B cell (primary cell): Measurements from ENCODE around the gene TSTD1. TPM values are rescaled to one million over a fixed set of nuclear protein-coding genes. Genes with fewer than 3 reads are reported as not detected.

Experiments used
- ATAC-seq: fragments of 200-7000 bp; cut with Tn5 transposase; one replicate; pipeline ENCODE4 v1.10.0; 2021; ENCODE audit warnings: low read depth, mild to moderate bottlenecking, moderate number of reproducible peaks, moderate library complexity
- CTCF ChIA-PET: fragments of 350-600 bp; sonication (Branson Sonifier 250); formaldehyde crosslinking; loops from one replicate; lab custom pipeline; 2021; ENCODE audit warnings: antibody characterized with exemption, inconsistent platforms; lab: Charles Lee
- POLR2A ChIA-PET: fragments of 350-600 bp; sonication (Branson Sonifier 250); formaldehyde crosslinking; loops from one replicate; lab custom pipeline; 2021; ENCODE audit warnings: antibody characterized with exemption; lab: Charles Lee
- DNase-seq: peaks from one replicate; pipeline ENCODE4 v3.0.0; 2013
- H2AFZ ChIP-seq: 2 replicates; pipeline ENCODE4 v1.6.1; 2012; ENCODE audit warnings: mild to moderate bottlenecking, low read depth, low read length; ENCODE audit not compliant: insufficient read depth, poor library complexity, severe bottlenecking
- H3K27ac ChIP-seq, 2 donors: 1 replicate in 1 of 2; 2 replicates in 1 of 2; pipeline ENCODE4 v1.5.1; 2012 to 2013; ENCODE audit warnings: low read length in 2 of 2, mild to moderate bottlenecking in 2 of 2, moderate library complexity in 1 of 2
- H3K27me3 ChIP-seq, 4 experiments: fragments of 200-600 bp in 1 of 4; sonication (generic) in 1 of 4; replicated peaks in 1 of 4; 1 replicate in 2 of 4; 2 replicates in 2 of 4; pipeline versions ENCODE4 v1.6.1 to v1.7.0; 2013 to 2016; ENCODE audit warnings: low read length in 3 of 4, mild to moderate bottlenecking in 2 of 4, mixed read lengths in 1 of 4, moderate library complexity in 1 of 4; ENCODE audit not compliant: insufficient read depth in 4 of 4, control insufficient read depth in 3 of 4; ENCODE audit errors: control extremely low read depth in 1 of 4
- H3K36me3 ChIP-seq, 2 experiments: replicated peaks in 1 of 2; 1 replicate in 1 of 2; 2 replicates in 1 of 2; pipeline versions ENCODE4 v1.6.1 to v1.7.1; 2013; ENCODE audit warnings: low read length in 1 of 2; ENCODE audit not compliant: insufficient read depth in 2 of 2, control insufficient read depth in 1 of 2; ENCODE audit errors: control extremely low read depth in 1 of 2, extremely low read depth in 1 of 2
- H3K4me1 ChIP-seq, 2 donors: fragments of 200-600 bp in 1 of 2; sonication (generic) in 1 of 2; 1 replicate in 1 of 2; 2 replicates in 1 of 2; pipeline versions ENCODE4 v1.5.1 to v1.6.1; 2013 to 2017; ENCODE audit warnings: low read length in 2 of 2; ENCODE audit not compliant: control insufficient read depth in 2 of 2, insufficient read depth in 2 of 2
- H3K4me2 ChIP-seq: replicated peaks from 2 replicates; pipeline ENCODE3; 2012; ENCODE audit warnings: mild to moderate bottlenecking, low read depth, low read length; ENCODE audit not compliant: poor library complexity, severe bottlenecking
- H3K4me3 ChIP-seq, 5 experiments: fragments of 200-600 bp in 1 of 5; sonication (generic) in 1 of 5; 1 replicate in 3 of 5; 2 replicates in 2 of 5; pipeline versions ENCODE4 v1.5.1 to v1.7.0; 2011 to 2016; ENCODE audit warnings: low read length in 4 of 5, mild to moderate bottlenecking in 4 of 5, low read depth in 2 of 5, control low read depth in 1 of 5, moderate library complexity in 1 of 5; ENCODE audit not compliant: insufficient read depth in 1 of 5; ENCODE audit errors: control extremely low read depth in 1 of 5, extremely low read depth in 1 of 5
- H3K79me2 ChIP-seq: fragments of 200-600 bp; sonication (generic); one replicate; pipeline ENCODE4 v1.6.0; 2016; ENCODE audit warnings: low read length; ENCODE audit not compliant: control insufficient read depth, insufficient read depth
- H3K9ac ChIP-seq: fragments of 200-600 bp; sonication (generic); 2 replicates; pipeline ENCODE4 v1.6.1; 2017; ENCODE audit warnings: mild to moderate bottlenecking, low read length, moderate library complexity
- H3K9me3 ChIP-seq, 3 donors: one replicate each; pipeline versions ENCODE4 v1.6.1 to v1.7.1; 2013; ENCODE audit warnings: low read length in 2 of 3; ENCODE audit not compliant: control insufficient read depth in 2 of 3, insufficient read depth in 1 of 3; ENCODE audit errors: control extremely low read depth in 1 of 3
- H4K20me1 ChIP-seq: 2 replicates; pipeline ENCODE4 v1.6.0; 2012; ENCODE audit warnings: mild to moderate bottlenecking, low read length; ENCODE audit not compliant: insufficient read depth, control insufficient read depth, poor library complexity, severe bottlenecking
- H3K27ac Mint-ChIP-seq: one replicate; pipeline ENCODE4 v1.8.0; 2021; ENCODE audit warnings: mixed read lengths
- H3K27me3 Mint-ChIP-seq: one replicate; pipeline ENCODE4 v1.8.0; 2021; ENCODE audit warnings: mixed read lengths
- H3K4me1 Mint-ChIP-seq: one replicate; pipeline ENCODE4 v1.8.0; 2021; ENCODE audit warnings: mixed read lengths
- H3K4me3 Mint-ChIP-seq: one replicate; pipeline ENCODE4 v1.8.0; 2021; ENCODE audit warnings: mixed read lengths
- H3K9me3 Mint-ChIP-seq: one replicate; pipeline ENCODE4 v1.8.0; 2022; ENCODE audit warnings: mixed read lengths; ENCODE audit not compliant: insufficient read depth
- EZH2 ChIP-seq: IDR thresholded peaks from 2 replicates; pipeline ENCODE4 v1.6.1; 2012; ENCODE audit warnings: borderline replicate concordance, low read depth, mild to moderate bottlenecking, moderate library complexity, low read length; ENCODE audit not compliant: insufficient read depth, poor library complexity, severe bottlenecking
- WGBS: methylation state at CpG from one replicate; pipeline ENCODE4 v1.1.5; 2013; ENCODE audit warnings: missing lambda C conversion rate; ENCODE audit not compliant: insufficient coverage; 5-methylcytosine and 5-hydroxymethylcytosine counted together
- intact Hi-C: fragments of 100-400 bp; cut with micrococcal nuclease; formaldehyde crosslinking; loops from one replicate; pipeline ENCODE4 v1.10.0; 2022
- polyA plus RNA-seq: library from polyadenylated mRNA; depleted of rRNA; stranded (reverse); fragments of >200 nt; gene quantifications from 2 replicates; pipeline ENCODE4 v1.2.3, GENCODE V29; 2012
- total RNA-seq, 2 donors: library from RNA; stranded (reverse); fragments of 120-200 nt in 1 of 2; gene quantifications; 1 replicate in 1 of 2; 2 replicates in 1 of 2; pipeline versions ENCODE4 v1.2.3 to v1.2.4, GENCODE V29; 2013 to 2022
- TF ChIP-seq, protein P1 (sequence below): fragments of 200-600 bp; IDR thresholded peaks from one replicate; pipeline ENCODE4 v1.8.0; 2022; ENCODE audit warnings: antibody characterized with exemption, mild to moderate bottlenecking

TSTD1 gene
- total and polyA plus RNA-seq, 2 donors (not counting 1 experiment from before 2014, with no cell fraction given): 85.6 to 242 TPM

DNA sequence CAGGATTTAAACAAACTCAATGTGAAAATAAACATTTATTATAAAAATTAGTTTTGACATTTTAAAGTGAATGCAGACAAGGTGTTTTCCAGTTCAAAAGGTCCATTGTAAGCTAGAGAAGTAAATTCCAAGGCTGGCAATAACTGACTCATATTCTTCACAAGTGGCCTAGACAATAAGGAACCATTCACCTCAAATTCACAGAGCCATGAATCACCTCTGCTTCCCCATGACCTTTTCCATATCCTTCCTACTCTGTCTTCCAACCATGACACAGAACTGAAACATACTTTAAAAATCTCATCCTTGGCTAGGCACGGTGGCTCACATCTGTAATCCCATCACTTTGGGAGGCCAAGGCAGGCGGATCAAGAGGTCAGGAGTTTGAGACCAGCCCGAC lies 42.6 kb downstream of the TSTD1 start:
- POLR2A ChIA-PET: no interaction called here
- no peak overlapping the region for H2AFZ ChIP-seq
- intact Hi-C loops: loop anchor here (10.0 kb wide), 1 partner anchor 49 kb away; the partner anchor contains the start of gene USF1
- H3K79me2 ChIP-seq: no peaks in the 10 kb centered on the region
- peaks cover 0 to 5% of the 10 kb centered on the region in 2 donors for H3K4me1 ChIP-seq
- ATAC-seq (no peak), DNase-seq (no peak)
- H3K4me1 Mint-ChIP-seq: peaks cover 4% of the 10 kb centered on the region
- no peaks in the 10 kb centered on the region for H4K20me1 ChIP-seq
- H3K27ac Mint-ChIP-seq: no peak overlapping the region
- no peak overlapping the region for H3K9ac ChIP-seq
- H3K4me3 ChIP-seq: no peak overlapping the region
- no peak overlapping the region for H3K4me3 Mint-ChIP-seq
- no peaks in the 10 kb centered on the region for H3K27me3 Mint-ChIP-seq
- H3K36me3 ChIP-seq: peaks cover 9 to 18% of the 10 kb centered on the region in 2 experiments
- H3K4me2 ChIP-seq: no peak overlapping the region
- WGBS: 90% methylated on average over 3 of the region's 3 CpGs
- no peaks in the 10 kb centered on the region for H3K27me3 ChIP-seq
- no peak overlapping the region for H3K27ac ChIP-seq
- CTCF ChIA-PET: interaction anchor here (0.6 to 6.3 kb wide), 12 partner anchors 16 to 273 kb away, joined by 3 to 137 read pairs (median 19); partner anchors contain the start of genes F11R, KLHDC9, NIT1 and PFDN2
- H3K9me3 ChIP-seq: no peaks in the 10 kb centered on the region
- no peaks in the 10 kb centered on the region for H3K9me3 Mint-ChIP-seq
- no peak for TF ChIP-seq EZH2
- TF ChIP-seq, protein P1, sequence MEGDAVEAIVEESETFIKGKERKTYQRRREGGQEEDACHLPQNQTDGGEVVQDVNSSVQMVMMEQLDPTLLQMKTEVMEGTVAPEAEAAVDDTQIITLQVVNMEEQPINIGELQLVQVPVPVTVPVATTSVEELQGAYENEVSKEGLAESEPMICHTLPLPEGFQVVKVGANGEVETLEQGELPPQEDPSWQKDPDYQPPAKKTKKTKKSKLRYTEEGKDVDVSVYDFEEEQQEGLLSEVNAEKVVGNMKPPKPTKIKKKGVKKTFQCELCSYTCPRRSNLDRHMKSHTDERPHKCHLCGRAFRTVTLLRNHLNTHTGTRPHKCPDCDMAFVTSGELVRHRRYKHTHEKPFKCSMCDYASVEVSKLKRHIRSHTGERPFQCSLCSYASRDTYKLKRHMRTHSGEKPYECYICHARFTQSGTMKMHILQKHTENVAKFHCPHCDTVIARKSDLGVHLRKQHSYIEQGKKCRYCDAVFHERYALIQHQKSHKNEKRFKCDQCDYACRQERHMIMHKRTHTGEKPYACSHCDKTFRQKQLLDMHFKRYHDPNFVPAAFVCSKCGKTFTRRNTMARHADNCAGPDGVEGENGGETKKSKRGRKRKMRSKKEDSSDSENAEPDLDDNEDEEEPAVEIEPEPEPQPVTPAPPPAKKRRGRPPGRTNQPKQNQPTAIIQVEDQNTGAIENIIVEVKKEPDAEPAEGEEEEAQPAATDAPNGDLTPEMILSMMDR: no peak

- intact Hi-C loops: loop anchor here (1.0 to 10.0 kb wide), 2 partner anchors 51 to 146 kb away; partner anchors contain the start of gene USF1
- H3K4me1 Mint-ChIP-seq: peaks cover 11% of the 10 kb centered on the region
- ChIA-PET POLR2A (interaction anchor here (0.8 kb wide), 1 partner anchor 104 kb away, joined by 7 read pairs; no protein-coding TSS in a partner anchor), CTCF (interaction anchor here (1.3 to 6.3 kb wide), 2 partner anchors 105 to 143 kb away, joined by 3 to 137 read pairs; partner anchors contain the start of gene KLHDC9)
- TF ChIP-seq EZH2: no peak
- TF ChIP-seq, protein P1: peak; percentile 8
- DNase-seq (peak; percentile 38), ATAC-seq (no peak)
- H3K9me3 ChIP-seq: no peaks in the 10 kb centered on the region
- H3K9me3 Mint-ChIP-seq: no peaks in the 10 kb centered on the region
- peaks cover 3 to 13% of the 10 kb centered on the region in 2 donors for H3K4me1 ChIP-seq
- H3K4me3 Mint-ChIP-seq: no peak overlapping the region
- H3K27ac ChIP-seq: no peak overlapping the region
- no peaks in the 10 kb centered on the region for H4K20me1 ChIP-seq
- no peaks in the 10 kb centered on the region for H3K79me2 ChIP-seq
- no peak overlapping the region for H2AFZ ChIP-seq
- H3K4me2 ChIP-seq: no peak overlapping the region
- H3K4me3 ChIP-seq: no peak overlapping the region
- no peaks in the 10 kb centered on the region for H3K27me3 ChIP-seq
- 58% methylated on average over 3 of the region's 14 CpGs for WGBS
- no peaks in the 10 kb centered on the region for H3K27me3 Mint-ChIP-seq
- H3K36me3 ChIP-seq: peaks cover under 1 to 1% of the 10 kb centered on the region in 2 experiments
- no peak overlapping the region for H3K9ac ChIP-seq
- H3K27ac Mint-ChIP-seq: no peak overlapping the region
Measured at GRCh38 chr1:160993544-160994193, 45.1 kb downstream of the TSTD1 start.
